GM21529 (cell line): Measurements from ENCODE around the gene NKAIN4.

Experiments
- ATAC-seq: cut with Tn5 transposase; IDR thresholded peaks from one replicate; pipeline ENCODE4 v1.9.1; 2021; ENCODE audit not compliant: unreplicated experiment

The NKAIN4 gene

GRCh38 chr20:63254232-63254605, at the start of gene NKAIN4:
Gene NKAIN4, minus strand, starts transcription at chr20:63254463. Its CDS starts 13 bp downstream, at chr20:63254450.
- ATAC-seq, result no peak

- ATAC-seq, result no peak
These were observed 48.9 kb upstream of the NKAIN4 start for GRCh38 chr20:63303095-63303666.

- ATAC-seq, result no peak
These were observed 47.4 kb upstream of the NKAIN4 start for GRCh38 chr20:63301671-63302070.

- ATAC-seq, result no peak
These were observed 44.6 kb upstream of the NKAIN4 start for GRCh38 chr20:63298731-63299312.

- ATAC-seq, result no peak
These were observed 43.7 kb upstream of the NKAIN4 start for GRCh38 chr20:63297796-63298572.

GRCh38 chr20:63297371-63297781, 43.1 kb upstream of the NKAIN4 start:
- ATAC-seq, result no peak

GRCh38 chr20:63296531-63297299, 42.5 kb upstream of the NKAIN4 start:
- no peak for ATAC-seq

GRCh38 chr20:63295846-63296245, 41.6 kb upstream of the NKAIN4 start:
- no peak for ATAC-seq

- ATAC-seq, result no peak
These were observed 41.2 kb upstream of the NKAIN4 start for GRCh38 chr20:63295422-63295821.

- no peak for ATAC-seq
These were observed 40.8 kb upstream of the NKAIN4 start for GRCh38 chr20:63295018-63295417.

- no peak for ATAC-seq
These were observed 40.3 kb upstream of the NKAIN4 start for GRCh38 chr20:63294536-63294900.

- ATAC-seq, result no peak
These were observed 39.7 kb upstream of the NKAIN4 start for GRCh38 chr20:63293871-63294535.

GRCh38 chr20:63293456-63293855, 39.2 kb upstream of the NKAIN4 start:
- no peak for ATAC-seq

- no peak for ATAC-seq
These were observed 38.6 kb upstream of the NKAIN4 start, which contains the start of gene COL20A1 for GRCh38 chr20:63292904-63293303. Gene COL20A1, plus strand, starts transcription at chr20:63293186. Its CDS starts 1,922 bp downstream, at chr20:63295108.

GRCh38 chr20:63292292-63292701, 38.0 kb upstream of the NKAIN4 start:
- no peak for ATAC-seq

- no peak for ATAC-seq
These were observed 37.5 kb upstream of the NKAIN4 start for GRCh38 chr20:63291811-63292210.

GRCh38 chr20:63290677-63291472, 36.6 kb upstream of the NKAIN4 start:
- ATAC-seq, result no peak

GRCh38 chr20:63290136-63290676, 35.9 kb upstream of the NKAIN4 start:
- ATAC-seq, result no peak

- ATAC-seq, result no peak
These were observed 35.3 kb upstream of the NKAIN4 start for GRCh38 chr20:63289311-63290135.
